ENCODE results near the gene SIAH2. TPM values are rescaled to one million over a fixed set of nuclear protein-coding genes. Genes with fewer than 3 reads are reported as not detected.

SIAH2 gene
- total and polyA plus RNA-seq, 9 of the 15 experiments (the other 6 are each of a cell fraction or from before 2014, with no cell fraction given), result 4.8 to 39.0 (median 29.9) TPM

DNA sequence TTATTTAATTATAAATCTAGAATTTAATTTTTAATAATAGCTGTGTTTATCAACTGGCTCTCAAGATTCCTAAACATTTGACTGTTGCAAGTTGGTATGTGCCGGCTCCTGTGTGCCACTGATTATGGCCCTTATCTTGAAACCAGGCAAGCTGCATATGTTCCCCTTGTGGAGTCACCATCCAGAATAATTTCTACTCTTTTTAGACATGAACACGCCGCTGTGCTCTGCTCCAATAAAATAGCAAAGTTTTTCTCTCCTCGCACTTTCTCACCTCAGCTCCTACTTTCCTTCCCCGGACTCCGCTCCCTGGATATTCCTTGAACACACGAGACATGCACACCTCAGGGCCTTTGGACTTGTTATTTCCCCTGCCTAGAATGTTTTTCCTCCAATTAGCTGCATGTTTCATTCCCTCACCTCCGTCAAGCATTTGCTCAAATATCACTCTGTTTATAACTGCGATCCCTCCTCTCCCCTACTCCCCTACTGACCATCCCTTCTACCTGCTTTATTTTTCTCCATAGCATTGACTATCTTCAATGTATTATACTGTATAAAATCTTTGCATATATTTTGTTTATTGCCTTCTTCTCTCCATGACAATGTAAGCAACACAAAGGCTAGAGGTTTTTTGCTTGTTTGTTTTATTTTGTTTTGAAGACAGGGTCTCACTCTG lies 33.1 kb downstream of the SIAH2 start (continued):
- TF ChIP-seq, protein P1, sequence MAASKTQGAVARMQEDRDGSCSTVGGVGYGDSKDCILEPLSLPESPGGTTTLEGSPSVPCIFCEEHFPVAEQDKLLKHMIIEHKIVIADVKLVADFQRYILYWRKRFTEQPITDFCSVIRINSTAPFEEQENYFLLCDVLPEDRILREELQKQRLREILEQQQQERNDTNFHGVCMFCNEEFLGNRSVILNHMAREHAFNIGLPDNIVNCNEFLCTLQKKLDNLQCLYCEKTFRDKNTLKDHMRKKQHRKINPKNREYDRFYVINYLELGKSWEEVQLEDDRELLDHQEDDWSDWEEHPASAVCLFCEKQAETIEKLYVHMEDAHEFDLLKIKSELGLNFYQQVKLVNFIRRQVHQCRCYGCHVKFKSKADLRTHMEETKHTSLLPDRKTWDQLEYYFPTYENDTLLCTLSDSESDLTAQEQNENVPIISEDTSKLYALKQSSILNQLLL (CRISPR knock-in tag; IDR thresholded peaks at IDR 0.05; ENCODE audit: borderline replicate concordance), result no peak
- 0 out of 2 replicates have a peak, but pooled peaks have one; percentile 30 for TF ChIP-seq ETV5 (CRISPR knock-in tag; IDR thresholded peaks at IDR 0.05; ENCODE audit: low read depth)
- TF ChIP-seq POLR2G (IDR thresholded peaks at IDR 0.05; ENCODE audit: low read depth, low read length), result no peak
- peak; percentile 61 for TF ChIP-seq CREM (IDR thresholded peaks at IDR 0.05; ENCODE audit: low read depth)
- peak; percentile 65; the same call in 1 of the 2 replicates for TF ChIP-seq NFRKB (IDR thresholded peaks at IDR 0.05; ENCODE audit: low read depth)
- peak; percentile 74 for TF ChIP-seq SOX6 (IDR thresholded peaks at IDR 0.05)
- no peak for TF ChIP-seq ZNF77 (CRISPR knock-in tag; IDR thresholded peaks at IDR 0.05)
- TF ChIP-seq CBX3 (IDR thresholded peaks at IDR 0.05; ENCODE audit: borderline replicate concordance in 1 of 2, low read length in 2 of 2), result peak in 1 of 2 experiments; percentile 51; a peak in 1 of 3 replicates
- TF ChIP-seq, protein P2, sequence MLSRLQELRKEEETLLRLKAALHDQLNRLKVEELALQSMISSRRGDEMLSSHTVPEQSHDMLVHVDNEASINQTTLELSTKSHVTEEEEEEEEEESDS (CRISPR knock-in tag; IDR thresholded peaks at IDR 0.05), result no peak
- TF ChIP-seq KAT7 (CRISPR knock-in tag; IDR thresholded peaks at IDR 0.05; ENCODE audit: borderline replicate concordance), result no peak
- no peak for TF ChIP-seq SETDB1 (IDR thresholded peaks at IDR 0.05; ENCODE audit: low read length)
- no peak for TF ChIP-seq ZNF175 (CRISPR knock-in tag; IDR thresholded peaks at IDR 0.05; ENCODE audit: low read depth)
- no peak for TF ChIP-seq ZNF311 (CRISPR knock-in tag; IDR thresholded peaks at IDR 0.05)
- no peak for TF ChIP-seq ILK (tag; IDR thresholded peaks at IDR 0.05; ENCODE audit: borderline replicate concordance, low read depth)
- TF ChIP-seq RNF2 (IDR thresholded peaks at IDR 0.05), result peak; percentile 60; the same call in 1 of the 2 replicates
- TF ChIP-seq MEF2A (IDR thresholded peaks at IDR 0.05; ENCODE audit: control insufficient read depth, low read depth, low read length), result peak; percentile 74; the same call in 1 of the 2 replicates
- TF ChIP-seq ZKSCAN3 (CRISPR knock-in tag; IDR thresholded peaks at IDR 0.05), result no peak
- TF ChIP-seq NFE2 (IDR thresholded peaks at IDR 0.05; ENCODE audit: low read depth), result peak; percentile 39; the same call in 1 of the 2 replicates
- no peak for TF ChIP-seq WHSC1 (IDR thresholded peaks at IDR 0.05; ENCODE audit: low read length)
- TF ChIP-seq POU5F1 (IDR thresholded peaks at IDR 0.05; ENCODE audit: borderline replicate concordance, low read depth, low read length, partially characterized antibody), result no peak
- TF ChIP-seq ZNF12 (CRISPR knock-in tag; IDR thresholded peaks at IDR 0.05), result no peak
- TF ChIP-seq MAZ (CRISPR knock-in tag; conservative IDR thresholded peaks at IDR 0.05 in 1 of 2, IDR thresholded peaks at IDR 0.05 in 1 of 2), result peak in 1 of 2 experiments; percentile 29; a peak in 1 of 4 replicates
- TF ChIP-seq L3MBTL2 (IDR thresholded peaks at IDR 0.05), result peak; percentile 78
- no peak for TF ChIP-seq ZNF143 (CRISPR knock-in tag; IDR thresholded peaks at IDR 0.05)
- no peak for TF ChIP-seq GATAD2B (IDR thresholded peaks at IDR 0.05; ENCODE audit: borderline replicate concordance)
- TF ChIP-seq SMARCA4 (IDR thresholded peaks at IDR 0.05), result peak; percentile 94
- TF ChIP-seq MAFG (tag; conservative IDR thresholded peaks at IDR 0.05), result no peak
- no peak for TF ChIP-seq SUPT5H (IDR thresholded peaks at IDR 0.05)
- TF ChIP-seq HEY1 (CRISPR knock-in tag; IDR thresholded peaks at IDR 0.05; ENCODE audit: borderline replicate concordance), result no peak
- TF ChIP-seq LCOR (CRISPR knock-in tag; IDR thresholded peaks at IDR 0.05), result 0 out of 2 replicates have a peak, but pooled peaks have one; percentile 44
